Measurements from ENCODE around the gene PRDM1. TPM values are rescaled to one million over a fixed set of nuclear protein-coding genes. Genes with fewer than 3 reads are reported as not detected.

Gene PRDM1
- total RNA-seq, 1 donor from 2014 or later: 1.5 TPM

- DNase-seq (ENCODE audit: low read depth, low spot score): no peak
These were observed 30.1 kb downstream of the PRDM1 start for GRCh38 chr6:106116125-106116832.

GRCh38 chr6:106117579-106117978 lies 31.4 kb downstream of the PRDM1 start:
- no peak for DNase-seq (ENCODE audit: low read depth, low spot score)

GRCh38 chr6:106118835-106119431 lies 32.8 kb downstream of the PRDM1 start:
- no peak for DNase-seq (ENCODE audit: low read depth, low spot score)

GRCh38 chr6:106119546-106119945 lies 33.4 kb downstream of the PRDM1 start:
- no peak for DNase-seq (ENCODE audit: low read depth, low spot score)

GRCh38 chr6:106120006-106120405 lies 33.9 kb downstream of the PRDM1 start:
- no peak for DNase-seq (ENCODE audit: low read depth, low spot score)

DNA sequence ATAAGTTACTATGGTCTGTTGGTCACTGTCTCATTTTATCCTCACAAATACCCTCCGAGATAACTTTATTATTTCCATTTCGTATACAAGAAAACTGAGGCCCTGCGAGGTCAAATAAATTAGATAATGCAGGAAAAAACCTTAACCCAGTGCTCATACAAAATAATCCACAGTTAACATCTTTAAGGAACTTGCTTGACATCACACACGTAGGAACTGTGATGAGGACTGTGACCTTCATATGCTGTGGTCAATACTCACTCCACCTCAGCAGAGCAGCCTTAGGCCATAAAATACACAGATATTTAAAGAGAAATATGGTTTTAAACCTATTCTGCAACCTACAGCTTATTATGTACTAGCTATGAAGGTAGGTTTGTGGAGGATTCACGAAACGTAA lies 34.3 kb downstream of the PRDM1 start:
- DNase-seq (ENCODE audit: low read depth, low spot score): no peak

- DNase-seq (ENCODE audit: low read depth, low spot score): no peak
These were observed 36.3 kb downstream of the PRDM1 start for GRCh38 chr6:106122306-106122918.

- DNase-seq (ENCODE audit: low read depth, low spot score): no peak
These were observed 37.0 kb downstream of the PRDM1 start for GRCh38 chr6:106122938-106123656.

- DNase-seq (ENCODE audit: low read depth, low spot score): no peak
These were observed 37.9 kb downstream of the PRDM1 start for GRCh38 chr6:106124015-106124414.

GRCh38 chr6:106124437-106125430 lies 38.6 kb downstream of the PRDM1 start:
- DNase-seq (ENCODE audit: low read depth, low spot score): no peak

DNA sequence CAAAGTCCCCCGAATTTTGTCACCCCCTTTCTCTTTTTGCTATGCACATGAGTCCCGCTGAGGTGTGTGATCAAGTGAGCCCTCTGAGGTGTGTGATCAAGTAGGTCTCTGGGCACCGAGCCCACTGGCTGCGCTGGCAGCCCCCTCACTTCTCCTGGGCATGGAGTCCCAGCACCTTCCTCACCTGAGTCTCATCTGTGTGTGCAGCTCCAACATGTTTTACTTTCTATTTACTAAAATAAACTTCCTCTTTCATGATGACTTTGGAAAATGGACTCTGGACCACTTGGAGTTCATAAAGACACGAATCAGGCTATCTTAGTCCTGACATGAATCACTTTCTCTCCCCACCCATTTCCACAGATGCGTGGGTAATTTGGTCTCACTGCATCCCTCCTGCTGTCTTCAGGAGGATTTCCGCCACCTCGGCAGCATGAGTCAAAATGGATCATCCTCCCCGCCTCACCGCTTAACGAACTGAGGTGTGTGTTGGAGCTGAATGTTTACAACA lies 39.8 kb downstream of the PRDM1 start:
- DNase-seq (ENCODE audit: low read depth, low spot score): no peak

DNA sequence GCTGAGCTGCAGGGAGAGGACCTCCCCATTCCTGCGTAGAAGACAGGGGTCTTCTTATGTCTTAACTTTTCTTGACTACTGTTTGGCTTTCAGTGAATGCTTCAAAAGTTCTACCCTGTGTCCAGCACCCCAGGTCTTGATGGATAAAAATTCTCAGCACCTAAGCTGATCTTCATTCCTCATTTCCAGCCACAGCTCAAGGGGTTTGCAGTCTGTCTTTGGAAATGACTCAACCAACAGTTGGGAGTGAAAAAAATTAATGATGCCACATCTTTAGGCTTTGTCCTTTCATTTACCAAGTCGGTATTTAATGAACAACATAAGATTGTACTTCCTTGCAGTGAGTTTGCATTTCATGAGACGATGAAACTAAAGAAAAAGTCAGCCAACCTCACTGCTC lies 40.3 kb downstream of the PRDM1 start:
- no peak for DNase-seq (ENCODE audit: low read depth, low spot score)

DNA sequence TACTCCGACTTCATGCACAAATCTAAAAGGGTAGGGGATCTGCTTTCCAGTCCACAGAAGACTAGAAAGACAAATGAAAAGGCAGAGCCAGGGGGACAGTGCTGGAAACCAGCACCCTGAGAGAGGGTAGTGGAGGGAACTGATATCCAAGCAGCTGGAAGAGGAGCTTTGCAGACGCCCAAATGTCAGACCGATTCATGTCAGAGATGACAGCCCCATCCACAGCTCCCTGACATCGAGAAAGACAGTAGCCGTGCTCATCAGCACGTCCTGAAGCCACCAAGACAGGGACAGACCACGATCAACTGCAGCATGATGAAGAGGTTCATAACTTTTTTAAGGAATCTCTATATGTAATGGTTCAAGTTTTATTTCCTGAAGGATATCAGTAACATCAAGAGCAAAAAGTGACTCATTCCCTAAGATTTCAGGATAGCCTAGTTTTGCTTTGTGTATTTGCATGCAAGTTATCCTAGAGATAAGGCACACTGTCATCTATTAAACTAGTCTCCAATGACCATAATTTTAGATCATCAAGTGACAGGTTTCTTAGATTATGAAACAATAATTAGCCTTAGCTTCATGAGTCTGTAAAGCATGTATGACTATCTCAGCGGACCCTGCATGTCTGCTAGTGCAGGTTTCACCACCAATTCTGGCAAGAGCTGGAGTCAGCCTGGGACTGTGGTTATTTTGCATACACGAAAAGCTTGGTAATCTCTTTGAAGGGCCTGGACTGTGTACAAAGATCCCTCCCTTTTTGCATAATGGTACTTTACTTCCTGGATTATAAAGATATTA lies 43.0 kb downstream of the PRDM1 start:
- no peak for DNase-seq (ENCODE audit: low read depth, low spot score)

- DNase-seq (ENCODE audit: low read depth, low spot score): no peak
These were observed 46.1 kb downstream of the PRDM1 start for GRCh38 chr6:106132153-106132698.

DNA sequence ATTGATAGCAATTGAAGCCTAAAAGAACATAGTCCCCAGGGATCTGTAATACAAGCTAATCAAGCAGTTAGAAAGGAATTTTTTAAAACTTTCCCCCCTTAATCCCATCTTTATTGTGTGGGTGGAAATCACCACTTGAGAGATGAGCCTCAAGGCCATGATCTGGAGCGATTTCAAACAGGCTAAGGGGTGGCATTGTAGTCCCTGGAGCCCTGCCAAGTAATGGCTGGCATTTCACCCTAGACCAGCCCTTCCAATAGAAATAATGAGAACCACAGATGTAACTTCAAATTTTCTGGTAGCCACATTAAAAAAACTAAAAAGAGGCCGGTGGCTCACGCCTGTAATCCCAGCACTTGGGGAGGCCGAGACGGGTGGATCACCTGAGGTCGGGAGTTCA lies 46.9 kb downstream of the PRDM1 start:
- DNase-seq (ENCODE audit: low read depth, low spot score): no peak

DNA sequence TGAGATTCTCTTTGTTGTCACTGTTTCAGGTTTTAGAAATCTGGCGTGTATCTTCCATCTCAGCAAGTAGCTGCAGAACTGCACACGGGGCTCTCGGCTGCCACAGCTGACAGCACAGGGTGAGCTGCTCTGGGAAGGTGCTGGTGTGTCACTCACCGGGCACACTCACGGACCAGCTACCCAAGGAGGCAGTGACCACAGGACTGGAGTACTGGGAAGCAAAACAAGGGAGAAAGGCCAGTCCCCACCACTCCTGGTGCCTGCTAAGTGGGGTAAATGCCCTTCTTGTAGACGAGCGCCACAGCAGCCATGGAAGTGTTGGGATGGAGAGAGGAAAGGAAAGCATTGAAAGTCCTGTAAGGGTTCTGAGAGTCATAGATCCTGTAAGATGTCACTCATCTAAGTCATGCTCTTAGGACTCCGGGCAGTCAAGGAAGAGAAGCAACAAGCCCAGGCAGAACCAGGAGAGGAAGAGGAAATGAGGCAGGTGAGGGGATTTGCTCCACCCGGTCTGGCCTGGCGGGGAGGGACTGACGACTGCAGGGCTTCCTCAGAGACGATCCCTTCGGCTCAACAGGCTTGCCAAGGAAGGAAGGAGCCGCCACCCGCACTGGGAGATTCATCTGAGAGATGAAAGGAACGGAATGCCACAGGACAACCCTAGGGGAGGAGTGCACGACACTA lies 48.1 kb downstream of the PRDM1 start:
- no peak for DNase-seq (ENCODE audit: low read depth, low spot score)

GRCh38 chr6:106134906-106135634 lies 48.9 kb downstream of the PRDM1 start:
- DNase-seq (ENCODE audit: low read depth, low spot score): no peak

DNA sequence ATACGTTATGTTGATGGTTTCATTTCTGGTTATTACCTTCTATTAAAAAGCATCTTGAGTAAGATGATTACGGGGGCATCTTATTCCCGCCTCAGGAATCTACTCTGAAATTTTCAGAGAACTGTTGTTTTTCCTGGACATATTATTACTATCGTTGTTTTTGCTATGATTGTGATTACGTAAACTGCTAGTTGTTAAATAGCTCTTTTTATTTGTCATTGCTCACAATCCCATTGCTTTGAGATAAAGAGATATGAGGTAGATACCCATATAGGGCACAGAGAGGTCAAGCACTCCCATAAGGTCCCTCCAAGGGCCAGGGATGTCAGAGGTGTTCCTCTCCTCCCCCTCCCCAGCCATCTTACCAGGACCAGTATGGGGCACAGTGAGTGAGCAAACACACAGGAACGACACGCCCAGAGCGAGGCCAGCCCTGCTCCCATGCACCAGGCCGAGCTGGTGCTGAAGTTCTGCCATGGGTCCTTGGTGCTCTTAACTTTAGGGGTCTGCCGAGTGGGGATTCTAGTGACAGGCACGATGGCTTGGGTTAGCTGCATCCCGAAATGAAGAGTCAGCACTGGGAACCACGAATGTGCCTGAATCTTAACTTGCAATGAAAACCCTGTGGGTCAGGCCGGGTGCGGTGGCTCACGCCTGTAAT lies 49.9 kb downstream of the PRDM1 start:
- no peak for DNase-seq (ENCODE audit: low read depth, low spot score)

Data from pulmonary artery endothelial cell (primary cell).